ENCODE results near the gene MSI2. TPM values are rescaled to one million over a fixed set of nuclear protein-coding genes. Genes with fewer than 3 reads are reported as not detected.

Gene MSI2
- total RNA-seq, 4 donors from 2014 or later = 14.9 to 24.4 (median 19.8) TPM

DNA sequence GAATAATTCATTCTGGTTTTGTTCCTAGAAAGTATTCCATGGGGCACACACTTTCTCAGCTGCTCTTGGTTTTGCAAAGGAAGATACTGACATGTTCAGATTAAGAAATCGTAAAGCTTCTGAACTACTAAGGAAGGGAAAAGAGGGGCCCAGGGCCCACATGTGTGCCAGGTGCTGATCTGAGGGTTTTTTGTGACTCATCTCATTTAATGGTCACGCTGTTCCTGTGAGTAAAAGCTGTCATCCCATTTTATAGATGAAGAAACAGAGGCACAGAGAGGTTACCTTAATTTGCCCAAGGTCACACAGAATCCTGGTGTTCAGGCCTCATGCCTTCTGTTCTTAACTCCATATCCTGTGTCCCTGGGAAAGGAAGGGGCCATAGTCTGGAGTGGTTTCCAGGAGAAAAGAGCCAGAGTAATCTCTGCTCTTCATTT, 113.2 kb downstream of the MSI2 start:
- no peak for TF ChIP-seq CTCF (IDR thresholded peaks at IDR 0.05)
- no peak for DNase-seq (ENCODE audit: low spot score)
- no peak for ATAC-seq (ENCODE audit: low FRiP score)

DNA sequence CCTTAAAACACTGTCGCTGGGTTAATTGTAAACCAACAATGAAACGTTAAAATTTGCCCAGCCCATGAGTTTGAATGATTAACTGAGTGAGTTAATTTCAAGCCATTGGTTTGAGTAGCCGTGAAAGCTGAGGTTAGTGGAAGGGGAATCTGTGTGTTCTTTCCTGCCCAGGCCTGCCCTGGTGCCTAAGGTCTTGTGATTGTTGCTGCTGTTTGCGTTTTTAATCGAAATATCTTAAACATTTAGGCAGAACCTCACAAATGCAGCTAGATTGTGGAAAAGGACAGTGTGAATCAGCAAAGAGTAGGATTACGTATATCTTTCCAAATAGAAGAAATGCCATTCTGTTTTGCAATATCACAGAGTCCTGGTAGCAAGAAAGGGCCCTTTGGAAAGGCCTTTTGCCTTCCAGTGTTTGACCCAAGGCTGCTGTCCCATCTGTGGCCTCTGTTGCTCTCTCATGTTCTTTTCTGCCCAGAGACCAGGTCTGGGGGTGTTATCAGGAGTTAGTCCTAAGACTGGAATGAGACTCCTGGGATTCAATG, 113.8 kb downstream of the MSI2 start:
- peak; percentile 73 for ATAC-seq (ENCODE audit: low FRiP score)
- DNase-seq (ENCODE audit: low spot score) = no peak
- no peak for TF ChIP-seq CTCF (IDR thresholded peaks at IDR 0.05)

GRCh38 chr17:57370619-57371018, 114.3 kb downstream of the MSI2 start:
- ATAC-seq (ENCODE audit: low FRiP score) (no peak), DNase-seq (ENCODE audit: low spot score) (no peak)
- TF ChIP-seq CTCF (IDR thresholded peaks at IDR 0.05) = no peak

DNA sequence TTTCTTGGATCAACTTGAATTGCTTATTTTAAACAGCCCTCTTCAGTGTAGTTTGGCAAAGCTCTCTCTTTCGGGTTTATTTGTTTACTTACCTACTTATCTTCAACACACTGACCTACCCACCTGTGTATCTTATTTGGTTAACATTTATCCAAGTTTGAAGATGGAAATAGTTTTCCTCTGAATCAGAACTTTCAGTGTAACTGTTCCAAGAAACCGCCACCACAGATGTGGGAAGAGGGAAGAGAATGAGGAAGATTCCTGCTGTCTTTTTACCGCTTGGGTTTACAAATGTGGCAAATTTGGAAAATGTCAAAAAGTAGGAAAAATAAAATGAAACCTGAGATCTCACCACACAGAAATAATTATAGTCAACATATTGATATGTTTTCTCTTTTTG, 115.8 kb downstream of the MSI2 start:
- ATAC-seq (ENCODE audit: low FRiP score) (no peak), DNase-seq (ENCODE audit: low spot score) (no peak)
- no peak for TF ChIP-seq CTCF (IDR thresholded peaks at IDR 0.05)

DNA sequence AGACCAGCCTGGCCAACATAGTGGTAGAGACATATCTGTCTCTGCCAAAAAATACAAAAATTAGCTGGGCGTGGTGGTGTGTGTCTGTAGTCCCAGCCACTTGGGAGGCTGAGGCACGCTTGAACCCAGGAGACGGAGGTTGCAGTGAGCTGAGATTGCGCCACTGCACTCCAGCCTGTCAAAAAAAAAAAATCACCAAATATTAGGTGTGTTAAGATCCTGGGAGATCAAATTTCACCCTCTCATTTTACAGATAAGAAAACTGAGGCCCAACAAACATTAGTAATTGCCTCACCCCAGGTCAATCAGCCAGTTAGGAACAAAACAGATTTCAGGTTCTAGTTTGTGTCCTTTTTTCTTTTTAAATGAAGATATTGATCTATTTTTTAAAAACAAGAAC, 116.7 kb downstream of the MSI2 start:
- ATAC-seq (ENCODE audit: low FRiP score) (no peak), DNase-seq (ENCODE audit: low spot score) (no peak)
- TF ChIP-seq CTCF (IDR thresholded peaks at IDR 0.05) = no peak

DNA sequence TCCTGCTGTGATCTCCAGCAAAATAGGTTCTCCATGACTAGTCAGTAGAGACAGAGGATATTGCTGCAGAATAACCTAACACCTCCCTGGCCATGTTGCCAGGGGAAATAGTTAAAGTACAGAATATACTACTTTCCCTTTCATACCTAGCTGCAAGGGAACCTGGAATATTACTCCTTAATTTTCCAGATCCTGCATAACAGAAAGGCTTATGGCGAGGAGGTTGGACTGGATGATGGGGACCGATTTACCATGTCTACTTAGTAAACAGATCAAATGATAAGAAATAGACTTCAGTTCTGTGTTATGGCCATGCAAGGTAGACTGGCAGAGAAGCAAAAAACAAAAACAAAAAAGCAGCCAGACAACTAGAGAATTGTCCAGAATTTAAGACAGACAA, 117.4 kb downstream of the MSI2 start:
- no peak for TF ChIP-seq CTCF (IDR thresholded peaks at IDR 0.05)

DNA sequence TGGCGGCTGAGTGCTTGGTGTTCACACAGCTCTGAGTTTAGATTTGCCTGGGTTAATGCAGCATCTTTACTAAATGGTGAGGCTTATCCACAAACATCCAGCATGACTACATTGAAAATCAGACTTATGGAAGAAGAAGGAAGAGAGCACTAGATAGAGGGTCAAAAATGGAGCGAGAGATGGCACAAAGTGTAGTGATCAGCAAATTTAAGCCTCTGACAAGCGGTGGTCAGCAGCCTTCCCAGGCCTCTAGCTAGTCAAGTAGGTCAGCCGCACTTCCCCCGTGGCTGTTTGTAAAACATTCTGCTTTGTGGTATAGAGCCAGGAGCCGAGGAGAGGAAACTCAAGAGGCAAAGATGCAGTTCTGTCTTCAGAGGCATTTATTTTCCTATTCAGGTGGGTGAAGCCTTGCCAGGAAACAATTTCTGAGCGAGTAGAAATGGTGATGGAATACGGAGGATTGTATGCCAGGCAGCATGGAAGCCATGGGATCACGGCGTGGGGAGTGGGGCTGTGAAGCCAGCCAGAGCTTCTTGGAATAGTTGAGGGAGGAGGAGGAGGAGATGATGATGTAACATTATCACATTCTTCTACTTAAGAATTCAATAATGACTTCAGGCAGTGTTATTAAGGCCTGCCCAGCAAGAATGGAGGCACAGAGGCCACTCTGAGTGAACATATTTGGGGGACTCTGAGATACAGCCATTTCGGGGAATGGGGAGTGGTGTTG, 118.9 kb downstream of the MSI2 start:
- DNase-seq (ENCODE audit: low spot score) (no peak), ATAC-seq (ENCODE audit: low FRiP score) (peak; percentile 57)

More for the DNA sequence above, 117.4 kb downstream of the MSI2 start:
- DNase-seq (ENCODE audit: low spot score) (no peak), ATAC-seq (ENCODE audit: low FRiP score) (no peak)

More for the DNA sequence above, 118.9 kb downstream of the MSI2 start:
- TF ChIP-seq CTCF (IDR thresholded peaks at IDR 0.05) = no peak
